CMK (cell line): ENCODE measurements around the gene SPRY1.

ENCODE experiments used
- DNase-seq: peaks from one replicate; pipeline ENCODE4 v3.0.0-alpha.2; 2010; ENCODE audit warnings: low read depth

Gene SPRY1

DNA sequence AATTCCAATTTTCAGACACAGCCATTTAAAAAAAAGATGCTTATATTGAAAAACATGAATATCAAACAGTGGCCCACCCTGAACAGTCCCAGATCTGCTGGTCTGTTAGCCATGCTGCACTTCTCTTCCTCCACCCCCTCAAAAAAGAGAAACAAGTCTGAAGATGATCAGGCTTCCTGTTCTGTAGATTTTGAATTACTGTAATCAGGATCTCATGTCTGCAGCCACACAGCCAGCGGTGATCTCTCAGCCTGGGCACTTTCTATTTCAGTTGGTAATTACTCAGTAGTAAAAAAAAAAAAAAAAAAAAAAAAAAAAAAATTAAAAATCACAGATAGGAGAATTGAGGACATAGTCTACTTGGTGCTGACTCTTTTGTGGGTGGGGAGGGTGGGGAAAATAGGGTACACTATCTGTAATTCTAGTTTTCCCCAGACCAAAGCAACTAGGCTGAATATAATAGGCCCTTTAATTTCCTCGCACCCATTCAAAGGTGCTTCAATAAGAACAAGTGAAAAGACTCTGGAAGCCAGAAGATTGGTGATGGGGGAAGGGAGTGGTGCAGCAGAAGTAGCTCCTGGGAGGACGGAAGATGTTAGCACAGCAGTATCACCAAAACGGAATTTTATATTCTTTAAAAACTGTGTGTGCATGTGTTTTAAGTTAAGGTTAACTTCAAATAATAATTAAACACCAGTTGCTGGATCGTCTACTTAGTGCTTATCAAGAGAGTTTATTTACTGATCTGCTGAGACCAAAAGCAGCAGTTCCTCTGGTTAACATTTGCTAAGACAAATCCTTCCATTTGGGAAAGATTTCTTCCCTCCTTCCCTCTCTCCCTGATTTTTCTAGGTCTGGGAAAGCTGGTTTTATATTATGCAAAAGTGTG, 47.0 kb downstream of the SPRY1 start:
- DNase-seq: peak; percentile 63

DNA sequence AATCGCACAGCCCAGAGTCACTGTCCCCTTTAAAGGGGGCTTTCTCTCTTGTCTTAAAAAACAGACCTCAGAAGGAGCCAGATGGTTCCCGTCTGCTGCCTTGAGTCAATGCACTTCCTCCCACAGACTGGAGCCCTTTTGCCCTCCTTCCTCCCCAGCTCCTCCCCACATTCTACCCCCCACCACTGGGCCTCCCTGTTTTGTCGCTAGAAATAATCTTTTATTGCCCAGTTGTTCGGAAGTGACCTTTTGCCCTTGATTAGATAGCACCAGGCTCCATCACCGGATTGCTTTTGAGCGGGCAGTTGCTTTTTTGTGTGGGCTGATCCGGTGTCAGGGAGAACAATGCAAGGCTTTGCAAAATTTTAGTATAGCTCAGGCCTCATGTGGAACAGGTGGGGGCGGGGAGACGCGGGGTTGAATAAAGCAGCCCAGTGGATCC, 47.7 kb downstream of the SPRY1 start:
- DNase-seq: peak; percentile 96

DNA sequence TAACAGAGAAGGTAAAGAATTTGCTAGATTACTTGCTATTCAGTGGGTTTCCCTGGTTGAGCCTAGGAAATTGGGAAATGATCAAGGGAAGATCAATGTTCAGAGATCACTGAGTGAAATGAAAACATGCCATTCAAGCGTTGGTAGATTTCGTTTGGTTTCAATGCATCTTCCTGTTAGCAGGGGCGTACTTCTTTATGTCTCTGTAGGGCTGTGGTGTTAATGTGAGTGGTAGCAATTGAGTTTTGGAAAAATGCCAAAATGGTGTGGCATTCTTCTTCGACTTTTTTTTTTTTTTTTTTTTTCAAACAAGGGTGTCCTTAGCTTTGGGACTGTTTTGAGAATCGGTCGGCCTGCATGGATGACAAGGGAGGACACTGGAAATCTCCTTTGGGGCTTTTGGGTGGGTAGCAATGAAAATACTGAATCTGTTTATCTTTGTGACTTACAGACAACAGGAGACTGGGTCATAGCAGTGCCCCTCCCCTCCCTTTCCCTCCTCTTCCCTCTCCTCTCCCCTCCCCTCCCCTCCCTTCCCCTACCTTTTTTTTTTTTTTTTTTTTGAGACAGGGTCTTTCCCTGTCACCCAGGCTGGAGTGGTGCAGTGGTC, 50.4 kb downstream of the SPRY1 start:
- DNase-seq: no peak

DNA sequence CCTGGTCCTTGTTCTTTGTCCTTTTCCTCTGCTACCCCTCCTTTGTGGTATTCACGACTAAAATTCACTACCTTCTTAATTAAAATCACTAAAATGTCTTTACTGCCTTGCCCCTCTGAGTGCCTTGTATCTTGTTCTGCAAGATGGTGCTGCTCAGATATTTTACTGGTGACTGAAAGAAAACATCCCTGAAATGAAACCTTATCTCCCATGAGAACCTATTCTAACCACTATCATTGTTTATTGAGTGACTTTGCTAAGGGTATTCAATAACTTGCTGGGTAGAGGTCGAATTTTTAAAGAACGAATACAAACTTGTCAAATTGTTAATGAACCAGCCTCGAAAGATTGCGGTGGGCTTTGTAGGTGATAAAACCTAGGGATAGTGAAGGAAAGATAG, 52.8 kb downstream of the SPRY1 start:
- no peak for DNase-seq

DNA sequence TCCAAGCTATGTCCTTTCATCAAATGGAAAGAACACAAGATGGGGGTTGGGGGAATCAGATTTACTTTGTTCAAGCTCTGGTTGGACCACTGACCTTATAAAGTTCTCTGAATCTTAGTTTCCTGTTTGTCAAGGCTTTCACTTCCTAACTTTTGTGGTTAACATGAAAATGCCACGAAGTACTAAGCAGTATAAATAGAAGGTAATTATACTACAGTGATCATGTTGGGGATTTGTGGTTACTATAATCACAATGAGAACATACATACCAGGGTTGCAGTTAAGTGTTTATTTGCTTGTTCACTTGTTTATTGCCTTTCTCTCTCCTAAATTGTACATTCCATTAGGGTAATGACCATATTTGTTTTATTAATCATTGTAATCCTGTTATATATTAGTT, 53.2 kb downstream of the SPRY1 start:
- DNase-seq: no peak

DNA sequence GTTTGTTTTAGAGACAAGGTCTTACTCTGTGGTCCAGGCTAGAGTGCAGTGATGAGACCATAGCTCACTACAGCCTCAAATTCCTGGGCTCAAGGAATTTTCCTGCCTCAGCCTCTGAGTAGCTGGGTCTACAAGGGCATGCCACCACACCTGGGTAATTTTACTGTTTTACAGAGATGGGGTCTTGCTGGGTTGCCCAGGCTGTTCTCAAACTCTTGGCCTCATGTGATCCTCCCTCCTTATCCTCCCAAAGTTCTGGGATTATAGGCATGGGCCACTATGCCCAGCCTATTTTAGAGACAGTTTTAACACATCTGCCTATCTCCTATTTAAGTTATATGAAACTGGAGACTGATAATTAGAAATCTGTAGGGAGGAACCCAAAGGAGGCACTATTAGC, 53.8 kb downstream of the SPRY1 start:
- DNase-seq: no peak

DNA sequence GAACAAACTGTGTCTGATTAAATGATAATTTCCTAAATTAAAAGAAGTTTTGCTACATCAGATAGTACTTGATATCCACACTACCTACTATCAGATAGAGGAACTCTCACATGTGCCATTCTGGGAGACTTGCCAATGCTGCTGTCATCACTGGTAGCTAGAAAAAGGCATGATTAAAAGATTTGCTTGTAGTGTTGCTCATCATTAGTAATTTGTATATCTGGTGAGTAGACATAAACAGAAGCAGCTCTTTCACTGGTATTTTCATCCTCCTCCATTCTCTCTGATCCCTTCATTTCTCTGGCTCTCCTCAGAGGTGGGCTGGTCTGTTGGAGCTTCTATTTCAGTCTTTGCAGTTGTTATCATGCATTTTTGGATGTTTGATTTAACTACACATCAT, 56.0 kb downstream of the SPRY1 start:
- no peak for DNase-seq

DNA sequence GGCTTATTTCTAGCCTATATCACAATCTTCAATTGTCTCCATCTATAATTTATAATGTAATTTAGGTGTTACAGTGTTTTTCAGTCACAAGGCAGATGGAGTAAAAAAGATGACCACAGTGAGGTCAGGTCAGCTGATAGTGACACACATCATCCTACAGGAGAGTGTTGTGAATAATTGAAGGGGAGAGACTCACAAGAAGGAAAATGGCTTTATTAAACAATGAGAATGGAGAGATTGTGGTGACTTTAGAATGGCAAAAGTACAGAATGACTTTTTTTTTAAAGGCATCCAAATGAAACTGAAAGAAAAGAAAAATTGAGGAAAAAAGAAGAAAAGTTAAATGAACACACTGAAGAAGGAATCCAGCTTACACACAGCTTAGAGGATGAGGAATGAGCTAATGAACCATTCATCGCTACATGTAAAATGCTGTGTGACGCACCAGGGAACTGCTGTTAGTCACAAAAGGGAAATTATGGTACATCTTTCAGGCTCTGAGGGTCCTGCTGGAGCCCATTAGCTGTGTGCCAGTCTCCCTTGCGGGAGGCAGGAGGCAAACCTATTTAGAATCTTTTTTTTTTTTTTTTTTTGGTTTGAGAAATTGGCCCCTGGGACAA, 56.6 kb downstream of the SPRY1 start:
- no peak for DNase-seq
